Endometrial microvascular endothelial cells (primary cell): ENCODE results near the gene HTN1. TPM values are rescaled to one million over a fixed set of nuclear protein-coding genes. Genes with fewer than 3 reads are reported as not detected.

Experiments
- total RNA-seq: library from RNA; depleted of rRNA; stranded (reverse); fragments of >200 nt; gene quantifications from one replicate; pipeline ENCODE4 v1.2.3, GENCODE V29; 2015; ENCODE audit errors: inconsistent ontology term

The HTN1 gene
- total RNA-seq, 1 donor from 2014 or later: not detected

Other genes with a start within 250 kb of the HTN1 start
- 6.9 TPM for gene SULT1E1, start 190.3 kb upstream of the HTN1 start, total RNA-seq
- gene CSN1S1, start 119.4 kb upstream of the HTN1 start, total RNA-seq: not detected
- gene CSN2, start 84.7 kb upstream of the HTN1 start, total RNA-seq: not detected
- gene STATH, start 54.5 kb upstream of the HTN1 start, total RNA-seq: not detected
- not detected for gene HTN3, start 22.0 kb upstream of the HTN1 start, total RNA-seq
- not detected for gene PRR27, start 103.8 kb downstream of the HTN1 start, total RNA-seq
- not detected for gene ODAM, start 145.3 kb downstream of the HTN1 start, total RNA-seq
- not detected for gene FDCSP, start 175.7 kb downstream of the HTN1 start, total RNA-seq
- not detected for gene CSN3, start 192.2 kb downstream of the HTN1 start, total RNA-seq